GM13977 (cell line): ENCODE measurements around the gene PLEKHF1.
"Not testable (repeated sequence)": the region's sequence is repeated elsewhere in the genome, so short reads cannot be mapped to it uniquely, and the experiment has no call there.

Source experiments
- DNase-seq: peaks from one replicate; pipeline ENCODE4 v3.0.0; 2012; ENCODE audit warnings: low spot score
- in situ Hi-C: fragments of 300-500 bp; cut with MboI; formaldehyde crosslinking; loops from one replicate; pipeline ENCODE4 v1.12.0; 2022; ENCODE audit warnings: low sequenced_read_pairs, low pct_unique_long_range_greater_than_20kb, mixed read lengths, inconsistent platforms; ENCODE audit not compliant: unreplicated experiment
- TF ChIP-seq, protein P1 (sequence below): IDR thresholded peaks from 2 replicates; pipeline ENCODE4 v1.5.1; 2012; ENCODE audit warnings: mild to moderate bottlenecking, control low read depth; ENCODE audit not compliant: insufficient read depth; ENCODE audit errors: extremely low read depth, missing control alignments

The PLEKHF1 gene

DNA sequence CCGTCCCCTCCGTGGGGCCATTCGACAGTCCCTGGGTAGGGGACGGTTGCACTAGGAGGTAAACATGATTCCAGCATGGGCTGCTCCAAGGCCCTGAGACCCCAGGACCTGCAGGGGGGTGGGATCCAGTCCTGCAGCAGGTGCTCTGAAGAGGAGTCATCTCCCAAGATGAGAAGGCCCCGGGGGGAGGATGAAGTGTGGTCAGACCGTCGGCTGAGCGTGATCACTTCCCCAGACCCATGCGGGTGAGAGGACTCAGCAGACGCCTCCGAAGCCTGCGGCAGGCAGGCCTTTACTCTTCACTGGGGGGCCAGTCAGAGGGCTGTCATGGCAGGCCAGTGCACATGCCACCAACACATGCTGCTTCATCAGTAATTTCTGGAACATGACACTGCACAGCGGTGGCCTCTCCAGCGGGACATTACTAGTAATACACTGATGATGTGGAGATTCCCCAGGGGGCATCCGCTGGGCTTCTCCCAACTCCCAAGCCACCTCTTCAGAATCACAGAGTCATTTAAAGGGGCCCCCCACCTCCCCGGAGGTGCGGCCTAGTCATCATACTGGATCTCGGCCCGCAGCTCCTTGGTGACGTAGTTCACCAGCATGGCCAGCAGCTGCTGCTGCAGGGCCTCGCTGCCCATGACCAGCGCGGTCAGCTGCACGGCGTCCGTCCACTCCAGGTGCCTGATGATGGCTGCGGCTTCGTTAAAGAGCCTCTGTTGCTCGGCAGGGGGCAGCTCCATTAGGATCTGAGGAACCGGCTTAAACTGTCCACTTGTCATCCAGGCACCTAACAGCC lies 37.1 kb downstream of the PLEKHF1 start:
- TF ChIP-seq, protein P1, sequence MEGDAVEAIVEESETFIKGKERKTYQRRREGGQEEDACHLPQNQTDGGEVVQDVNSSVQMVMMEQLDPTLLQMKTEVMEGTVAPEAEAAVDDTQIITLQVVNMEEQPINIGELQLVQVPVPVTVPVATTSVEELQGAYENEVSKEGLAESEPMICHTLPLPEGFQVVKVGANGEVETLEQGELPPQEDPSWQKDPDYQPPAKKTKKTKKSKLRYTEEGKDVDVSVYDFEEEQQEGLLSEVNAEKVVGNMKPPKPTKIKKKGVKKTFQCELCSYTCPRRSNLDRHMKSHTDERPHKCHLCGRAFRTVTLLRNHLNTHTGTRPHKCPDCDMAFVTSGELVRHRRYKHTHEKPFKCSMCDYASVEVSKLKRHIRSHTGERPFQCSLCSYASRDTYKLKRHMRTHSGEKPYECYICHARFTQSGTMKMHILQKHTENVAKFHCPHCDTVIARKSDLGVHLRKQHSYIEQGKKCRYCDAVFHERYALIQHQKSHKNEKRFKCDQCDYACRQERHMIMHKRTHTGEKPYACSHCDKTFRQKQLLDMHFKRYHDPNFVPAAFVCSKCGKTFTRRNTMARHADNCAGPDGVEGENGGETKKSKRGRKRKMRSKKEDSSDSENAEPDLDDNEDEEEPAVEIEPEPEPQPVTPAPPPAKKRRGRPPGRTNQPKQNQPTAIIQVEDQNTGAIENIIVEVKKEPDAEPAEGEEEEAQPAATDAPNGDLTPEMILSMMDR, result no peak
- DNase-seq, result no peak
- in situ Hi-C loops, result no loop called here

DNA sequence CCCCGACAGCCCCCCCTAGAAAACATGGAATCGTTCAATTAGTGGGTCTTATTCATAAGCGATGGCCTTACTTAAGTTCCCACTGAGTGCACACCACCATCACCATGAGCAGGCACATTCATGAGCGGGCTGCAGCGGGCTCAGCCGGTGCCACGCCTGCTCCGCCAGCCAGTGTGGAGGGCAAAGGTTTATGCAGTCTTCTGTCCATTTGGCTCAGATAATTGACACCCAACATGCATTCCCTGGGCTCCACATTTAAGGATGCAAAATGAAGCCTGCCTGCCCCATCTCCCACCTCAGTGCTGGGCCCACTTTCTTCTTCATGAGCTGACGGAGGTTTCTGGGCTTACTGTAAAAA lies 37.7 kb downstream of the PLEKHF1 start:
- TF ChIP-seq, protein P1, result no peak
- in situ Hi-C loops, result no loop called here

DNA sequence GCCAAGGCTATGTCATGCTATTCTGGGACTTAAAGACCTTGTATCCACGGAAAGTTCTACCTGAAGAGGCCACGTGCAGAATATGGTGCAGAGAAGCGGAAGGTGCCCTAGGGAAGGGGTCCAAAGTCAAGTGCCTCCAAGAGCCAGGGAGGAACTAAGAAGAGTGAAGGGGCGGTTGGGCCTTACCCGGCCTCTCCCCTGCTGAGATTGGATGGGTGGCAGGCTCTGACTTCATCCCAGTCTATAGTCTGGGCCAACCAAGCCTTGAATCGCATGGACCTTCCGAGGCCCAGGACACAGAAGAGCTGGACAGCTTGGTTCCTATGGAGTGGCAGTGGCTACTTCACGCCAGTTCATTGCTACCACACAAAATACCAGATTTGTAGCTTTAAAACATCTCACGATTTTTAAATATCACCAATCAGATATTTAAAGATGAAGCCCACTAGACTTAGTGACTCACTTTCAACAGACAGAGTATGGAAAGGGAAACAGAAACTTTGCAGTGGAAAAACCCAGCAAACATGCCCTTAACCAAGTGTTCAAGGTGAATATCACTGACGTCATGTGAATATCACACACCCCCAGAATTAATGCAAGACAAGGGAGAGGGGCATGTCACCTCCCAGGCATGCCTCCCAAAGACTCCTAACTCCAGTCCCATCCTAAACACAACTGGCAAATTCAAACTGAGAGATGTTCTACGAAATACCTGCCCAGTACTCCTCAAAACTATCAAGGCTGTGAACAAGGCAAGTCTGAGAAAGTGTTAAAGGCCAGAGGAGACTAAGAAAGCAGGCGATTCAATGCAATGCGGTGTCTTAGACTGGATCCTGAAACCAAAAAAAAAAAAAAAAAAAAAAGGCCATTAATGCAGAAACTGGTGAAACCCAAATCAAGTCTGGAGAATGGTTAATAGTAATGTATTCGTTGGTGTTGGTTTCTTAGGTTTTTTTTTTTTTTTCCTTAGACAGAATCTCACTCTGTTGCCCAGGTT lies 39.6 kb downstream of the PLEKHF1 start:
- DNase-seq, result peak; percentile 79
- TF ChIP-seq, protein P1, result no peak
- in situ Hi-C loops, result no loop called here

More for the DNA sequence above, 37.7 kb downstream of the PLEKHF1 start:
- no peak for DNase-seq

DNA sequence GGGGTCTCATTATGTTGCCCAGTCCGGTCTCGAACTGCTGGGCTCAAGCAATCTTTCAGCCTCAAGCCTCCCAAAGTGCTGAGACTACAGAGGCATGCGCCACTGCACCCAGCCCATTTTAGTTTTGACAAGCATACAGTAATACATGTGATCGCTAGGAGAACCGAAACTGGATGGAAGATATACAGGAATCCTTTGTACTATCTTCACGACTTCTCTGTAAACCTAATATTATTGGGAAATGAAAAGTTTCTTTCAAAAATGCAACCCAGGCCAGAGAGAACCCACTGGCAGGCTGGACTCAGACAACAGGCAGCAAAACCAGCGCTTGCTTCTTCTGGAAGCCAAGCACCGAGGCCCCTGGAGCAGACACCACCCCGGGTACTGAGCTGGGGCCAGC lies 40.4 kb downstream of the PLEKHF1 start:
- in situ Hi-C loops, result no loop called here

DNA sequence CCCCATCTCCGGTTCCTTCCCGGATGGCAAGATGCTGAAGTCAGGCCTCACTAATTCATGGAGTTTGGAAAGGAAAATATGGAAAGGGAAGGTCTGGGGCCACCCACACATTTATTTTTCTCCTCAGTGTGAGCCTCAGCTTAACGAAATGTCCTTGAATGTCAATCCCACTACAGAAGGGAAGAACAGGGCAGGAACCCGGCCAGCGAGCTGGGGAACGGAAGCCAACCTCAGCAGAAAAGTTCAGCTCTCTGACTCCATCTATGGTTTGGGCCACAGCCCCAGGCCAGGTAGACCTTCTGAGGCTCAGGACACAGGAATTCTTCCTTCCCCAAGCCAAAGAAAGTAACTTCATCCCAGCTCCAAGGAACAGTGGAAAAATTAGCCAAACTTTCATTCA lies 41.4 kb downstream of the PLEKHF1 start:
- TF ChIP-seq, protein P1, result no peak
- no peak for DNase-seq
- in situ Hi-C loops, result no loop called here

More for the DNA sequence above, 40.4 kb downstream of the PLEKHF1 start:
- DNase-seq, result no peak
- TF ChIP-seq, protein P1, result no peak

DNA sequence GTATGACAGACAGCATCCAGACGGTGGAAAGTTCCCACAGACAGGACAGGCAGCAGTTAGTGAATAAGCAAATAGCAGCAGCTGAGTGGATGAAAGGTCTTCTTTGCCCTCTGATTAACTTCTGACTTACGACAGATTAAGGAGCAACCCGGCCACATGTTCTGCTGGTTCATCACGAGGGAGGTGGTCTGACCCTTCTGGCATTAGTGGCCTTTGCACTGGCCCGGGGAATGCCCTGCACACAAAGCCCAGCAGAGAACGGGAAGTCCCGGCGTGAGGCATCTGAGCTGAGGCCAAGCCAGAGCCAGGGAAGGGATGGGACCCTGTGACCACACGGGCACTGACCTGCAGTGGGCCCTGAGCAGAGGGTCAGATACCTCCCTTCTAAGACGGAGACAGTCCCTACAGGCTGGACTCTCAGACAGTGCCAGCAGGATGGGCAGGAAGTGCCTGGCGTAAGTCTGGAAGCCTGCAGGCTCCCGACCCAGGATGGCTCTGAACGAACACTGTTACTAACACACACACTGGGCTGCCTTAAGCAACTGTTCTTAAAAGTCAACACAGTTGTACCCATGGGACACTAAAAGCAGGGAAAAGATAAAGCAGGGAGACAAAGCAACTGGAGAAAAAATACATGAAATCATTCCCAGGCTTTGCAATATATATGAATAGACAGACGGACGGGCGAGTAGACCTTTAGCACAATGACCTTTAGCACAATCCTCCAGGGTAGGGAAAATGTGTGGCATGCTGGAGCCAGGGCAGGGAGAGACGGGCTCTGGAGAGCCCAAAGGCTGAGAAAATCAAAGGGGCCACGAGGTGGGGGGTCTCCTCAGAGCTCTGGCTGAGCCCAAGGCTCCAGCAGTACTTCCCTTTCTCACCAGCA lies 43.5 kb downstream of the PLEKHF1 start:
- TF ChIP-seq, protein P1, result no peak
- no peak for DNase-seq
- in situ Hi-C loops, result no loop called here

DNA sequence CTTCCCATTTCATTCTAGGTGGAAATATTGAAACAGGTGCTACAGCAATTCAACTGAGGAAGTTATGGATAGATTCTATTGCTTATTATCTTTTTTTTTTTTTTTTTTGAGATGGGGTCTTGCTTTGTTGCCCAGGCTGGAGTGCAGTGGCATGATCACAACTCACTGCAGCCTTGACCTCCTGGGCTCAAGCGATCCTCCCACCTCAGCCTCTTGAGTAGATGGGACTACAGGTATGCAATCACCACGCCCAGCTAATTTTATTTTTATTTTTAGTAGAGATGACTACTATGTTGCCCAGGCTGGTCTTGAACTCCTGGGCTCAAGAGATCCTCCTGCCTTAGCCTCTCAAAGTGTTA lies 44.2 kb downstream of the PLEKHF1 start:
- DNase-seq, in situ Hi-C loops: not testable (repeated sequence)
